Hair follicle dermal papilla cell (primary cell): ENCODE data around the gene TFEC. TPM values are rescaled to one million over a fixed set of nuclear protein-coding genes. Genes with fewer than 3 reads are reported as not detected.

ENCODE experiments used
- total RNA-seq: library from RNA; depleted of rRNA; stranded (reverse); fragments of >200 nt; gene quantifications from 2 replicates; pipeline ENCODE4 v1.2.3, GENCODE V29; 2012

TFEC gene
- total RNA-seq, result under 0.01 and 0.16 TPM in 2 replicates

GRCh38 chr7:116030651-116031276 is at the start of gene TFEC:
TSS of gene TFEC (minus strand) at chr7:116030763. CDS start at chr7:115984441, 46,322 bp downstream.

Other genes starting within 250 kb of the TFEC start
- gene TES, start 179.8 kb upstream of the TFEC start, total RNA-seq, result 68.8 and 118 TPM in 2 replicates